Gastroesophageal sphincter (tissue), 3 donors: ENCODE measurements around the gene ENAM.

ENCODE experiments used
- EP300 ChIP-seq: sonication (generic); formaldehyde crosslinking; IDR thresholded peaks from one replicate; pipeline ENCODE4 v1.6.1; 2017; ENCODE audit warnings: antibody characterized with exemption, mild to moderate bottlenecking
- POLR2A ChIP-seq, 2 donors: fragments of 450-650 bp; IDR thresholded peaks; one replicate each; pipeline ENCODE4 v1.6.1; 2017; ENCODE audit warnings: antibody characterized with exemption in 2 of 2, mild to moderate bottlenecking in 2 of 2, moderate library complexity in 1 of 2
- POLR2AphosphoS5 ChIP-seq: sonication (generic); formaldehyde crosslinking; IDR thresholded peaks from one replicate; pipeline ENCODE4 v1.6.1; 2017; ENCODE audit warnings: antibody characterized with exemption
- TF ChIP-seq, protein P1 (sequence below), 4 experiments: fragments of 200-600 bp in 2 of 4; fragments of 450-650 bp in 2 of 4; sonication (generic) in 1 of 4; IDR thresholded peaks; one replicate each; pipeline ENCODE4 v1.5.1; 2017 to 2019; ENCODE audit warnings: antibody characterized with exemption in 4 of 4, mild to moderate bottlenecking in 2 of 4, moderate library complexity in 2 of 4

DNA sequence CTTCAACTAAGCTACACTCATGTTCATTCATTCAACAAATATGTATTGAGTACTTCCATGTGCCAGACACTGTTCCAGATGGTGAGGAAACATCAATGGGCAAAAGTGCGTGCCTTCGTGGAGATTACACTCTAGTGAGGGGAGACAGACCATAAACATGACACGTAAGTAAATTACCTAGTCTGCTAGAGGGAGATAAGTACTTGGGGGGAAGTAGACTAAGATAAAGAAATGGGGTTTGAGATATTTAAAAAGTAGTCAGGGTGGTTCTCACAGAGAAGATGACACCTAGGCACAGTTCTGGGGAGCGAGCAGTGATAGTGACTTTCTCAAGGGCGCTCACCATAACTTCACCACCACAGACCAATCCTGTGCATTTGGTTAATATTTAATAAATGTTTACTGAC is 26.1 kb downstream of the ENAM start:
- TF ChIP-seq, protein P1, sequence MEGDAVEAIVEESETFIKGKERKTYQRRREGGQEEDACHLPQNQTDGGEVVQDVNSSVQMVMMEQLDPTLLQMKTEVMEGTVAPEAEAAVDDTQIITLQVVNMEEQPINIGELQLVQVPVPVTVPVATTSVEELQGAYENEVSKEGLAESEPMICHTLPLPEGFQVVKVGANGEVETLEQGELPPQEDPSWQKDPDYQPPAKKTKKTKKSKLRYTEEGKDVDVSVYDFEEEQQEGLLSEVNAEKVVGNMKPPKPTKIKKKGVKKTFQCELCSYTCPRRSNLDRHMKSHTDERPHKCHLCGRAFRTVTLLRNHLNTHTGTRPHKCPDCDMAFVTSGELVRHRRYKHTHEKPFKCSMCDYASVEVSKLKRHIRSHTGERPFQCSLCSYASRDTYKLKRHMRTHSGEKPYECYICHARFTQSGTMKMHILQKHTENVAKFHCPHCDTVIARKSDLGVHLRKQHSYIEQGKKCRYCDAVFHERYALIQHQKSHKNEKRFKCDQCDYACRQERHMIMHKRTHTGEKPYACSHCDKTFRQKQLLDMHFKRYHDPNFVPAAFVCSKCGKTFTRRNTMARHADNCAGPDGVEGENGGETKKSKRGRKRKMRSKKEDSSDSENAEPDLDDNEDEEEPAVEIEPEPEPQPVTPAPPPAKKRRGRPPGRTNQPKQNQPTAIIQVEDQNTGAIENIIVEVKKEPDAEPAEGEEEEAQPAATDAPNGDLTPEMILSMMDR (IDR thresholded peaks at IDR 0.05): no peak
- TF ChIP-seq POLR2A (IDR thresholded peaks at IDR 0.05) (no peak), EP300 (no peak), POLR2AphosphoS5 (no peak)
